ENCODE measurements around the gene UPP1. TPM values are rescaled to one million over a fixed set of nuclear protein-coding genes. Genes with fewer than 3 reads are reported as not detected.
"Not testable (repeated sequence)": the region's sequence is repeated elsewhere in the genome, so short reads cannot be mapped to it uniquely, and the experiment has no call there.

Gene UPP1
- total and polyA plus RNA-seq, 5 donors from 2014 or later = 66.6 to 123 (median 106) TPM

- H3K27me3 Mint-ChIP-seq, DNase-seq: not testable (repeated sequence)
These were observed 58.6 kb downstream of the UPP1 start for GRCh38 chr7:48147690-48148089.

GRCh38 chr7:48148311-48148710 is 59.2 kb downstream of the UPP1 start:
- Mint-ChIP-seq H3K9me3 (peaks cover 0 to 4% (median 0%) of the 10 kb centered on the region in 7 donors), H3K4me3 (no peak overlapping the region), H3K4me1 (no peaks in the 10 kb centered on the region), H3K36me3 (no peaks in the 10 kb centered on the region), H3K27me3 (no peaks in the 10 kb centered on the region), H3K27ac (no peak overlapping the region)
- no peak for DNase-seq
- no peaks in the 10 kb centered on the region for H3K9me3 ChIP-seq (ENCODE audit: control insufficient read depth in 2 of 2, low read length in 2 of 2)
- no peak for ATAC-seq (ENCODE audit: low read depth in 2 of 2)
- no peak overlapping the region for H3K27ac ChIP-seq (ENCODE audit: insufficient read depth, low read length, poor library complexity, severe bottlenecking)
- peaks cover 2% of the 10 kb centered on the region for H3K27me3 ChIP-seq (ENCODE audit: control insufficient read depth, insufficient read depth, low read length)
- no peak overlapping the region for H3K4me3 ChIP-seq (ENCODE audit: low read depth, low read length)
- no peaks in the 10 kb centered on the region for H3K36me3 ChIP-seq (ENCODE audit: control insufficient read depth, insufficient read depth, low read length)
- no peaks in the 10 kb centered on the region for H3K4me1 ChIP-seq (ENCODE audit: control insufficient read depth, insufficient read depth, low read length, poor library complexity, severe bottlenecking)

More at GRCh38 chr7:48147690-48148089, 58.6 kb downstream of the UPP1 start:
- H3K9me3 ChIP-seq (ENCODE audit: control insufficient read depth in 2 of 2, low read length in 2 of 2); H3K27ac ChIP-seq (ENCODE audit: insufficient read depth, low read length, poor library complexity, severe bottlenecking); H3K4me3 ChIP-seq (ENCODE audit: low read depth, low read length); H3K27me3 ChIP-seq (ENCODE audit: control insufficient read depth, insufficient read depth, low read length); ATAC-seq (ENCODE audit: low read depth in 2 of 2); H3K27ac Mint-ChIP-seq; H3K9me3 Mint-ChIP-seq; H3K4me1 ChIP-seq (ENCODE audit: control insufficient read depth, insufficient read depth, low read length, poor library complexity, severe bottlenecking); H3K4me1 Mint-ChIP-seq; H3K36me3 ChIP-seq (ENCODE audit: control insufficient read depth, insufficient read depth, low read length); H3K36me3 Mint-ChIP-seq; H3K4me3 Mint-ChIP-seq: not testable (repeated sequence)

- H3K9me3 Mint-ChIP-seq = peaks cover 0 to 3% (median 0%) of the 10 kb centered on the region in 7 donors
- H3K27me3 ChIP-seq (ENCODE audit: control insufficient read depth, insufficient read depth, low read length) = peaks cover 5% of the 10 kb centered on the region
- H3K27ac ChIP-seq (ENCODE audit: insufficient read depth, low read length, poor library complexity, severe bottlenecking) = no peak overlapping the region
- H3K4me3 ChIP-seq (ENCODE audit: low read depth, low read length) = no peak overlapping the region
- H3K4me1 Mint-ChIP-seq = no peaks in the 10 kb centered on the region
- no peaks in the 10 kb centered on the region for H3K36me3 Mint-ChIP-seq
- ATAC-seq (ENCODE audit: low read depth in 2 of 2) (no peak), DNase-seq (no peak)
- no peaks in the 10 kb centered on the region for H3K36me3 ChIP-seq (ENCODE audit: control insufficient read depth, insufficient read depth, low read length)
- no peaks in the 10 kb centered on the region for H3K4me1 ChIP-seq (ENCODE audit: control insufficient read depth, insufficient read depth, low read length, poor library complexity, severe bottlenecking)
- no peak overlapping the region for H3K27ac Mint-ChIP-seq
- no peak overlapping the region for H3K4me3 Mint-ChIP-seq
- H3K9me3 ChIP-seq (ENCODE audit: control insufficient read depth in 2 of 2, low read length in 2 of 2) = peaks cover 0 to 2% of the 10 kb centered on the region in 2 experiments
- H3K27me3 Mint-ChIP-seq = peaks cover 4% of the 10 kb centered on the region
These were observed 60.0 kb downstream of the UPP1 start for GRCh38 chr7:48149058-48149457.

- H3K27ac ChIP-seq (ENCODE audit: insufficient read depth, low read length, poor library complexity, severe bottlenecking) = no peak overlapping the region
- H3K27me3 ChIP-seq (ENCODE audit: control insufficient read depth, insufficient read depth, low read length) = peaks cover 5% of the 10 kb centered on the region
- DNase-seq (no peak), ATAC-seq (ENCODE audit: low read depth in 2 of 2) (no peak)
- Mint-ChIP-seq H3K36me3 (no peaks in the 10 kb centered on the region), H3K9me3 (peaks cover 0 to 6% (median 0%) of the 10 kb centered on the region in 7 donors), H3K4me3 (no peak overlapping the region), H3K27me3 (peaks cover 4% of the 10 kb centered on the region), H3K27ac (peak overlapping the region in 1 of 3 donors; percentile 69), H3K4me1 (no peaks in the 10 kb centered on the region)
- H3K4me1 ChIP-seq (ENCODE audit: control insufficient read depth, insufficient read depth, low read length, poor library complexity, severe bottlenecking) = no peaks in the 10 kb centered on the region
- H3K36me3 ChIP-seq (ENCODE audit: control insufficient read depth, insufficient read depth, low read length) = no peaks in the 10 kb centered on the region
- H3K9me3 ChIP-seq (ENCODE audit: control insufficient read depth in 2 of 2, low read length in 2 of 2) = peaks cover 0 to 2% of the 10 kb centered on the region in 2 experiments
- no peak overlapping the region for H3K4me3 ChIP-seq (ENCODE audit: low read depth, low read length)
These were observed 61.0 kb downstream of the UPP1 start for GRCh38 chr7:48150086-48150485.

GRCh38 chr7:48154792-48155413 is 65.8 kb downstream of the UPP1 start:
- ATAC-seq (ENCODE audit: low read depth in 2 of 2) (peak in 1 of 2 donors; percentile 64), DNase-seq (peak in 2 of 3 donors; percentile 15 to 46)
- Mint-ChIP-seq H3K4me3 (no peak overlapping the region), H3K4me1 (no peaks in the 10 kb centered on the region), H3K36me3 (no peaks in the 10 kb centered on the region), H3K27me3 (peaks cover 11% of the 10 kb centered on the region), H3K27ac (no peak overlapping the region), H3K9me3 (peaks cover 0 to 6% (median 0%) of the 10 kb centered on the region in 7 donors)
- no peak overlapping the region for H3K4me3 ChIP-seq (ENCODE audit: low read depth, low read length)
- H3K4me1 ChIP-seq (ENCODE audit: control insufficient read depth, insufficient read depth, low read length, poor library complexity, severe bottlenecking) = no peaks in the 10 kb centered on the region
- H3K9me3 ChIP-seq (ENCODE audit: control insufficient read depth in 2 of 2, low read length in 2 of 2) = peaks cover 0 to 2% of the 10 kb centered on the region in 2 experiments
- peaks cover 15% of the 10 kb centered on the region for H3K27me3 ChIP-seq (ENCODE audit: control insufficient read depth, insufficient read depth, low read length)
- H3K27ac ChIP-seq (ENCODE audit: insufficient read depth, low read length, poor library complexity, severe bottlenecking) = no peak overlapping the region
- H3K36me3 ChIP-seq (ENCODE audit: control insufficient read depth, insufficient read depth, low read length) = no peaks in the 10 kb centered on the region

Other genes with a start within 250 kb of the UPP1 start
- gene PKD1L1, start 140.8 kb upstream of the UPP1 start, total RNA-seq = 0.17 TPM
- under 1 TPM in 2 of 4 donors, not detected in 2; 0.02 to 0.06 TPM for gene PKD1L1, start 140.8 kb upstream of the UPP1 start, polyA plus RNA-seq
- gene HUS1, start 109.7 kb upstream of the UPP1 start, total RNA-seq = 68.1 TPM
- 10 to 100 TPM; 30.2 to 39.5 (median 32.8) TPM for gene HUS1, start 109.7 kb upstream of the UPP1 start, polyA plus RNA-seq
- gene SUN3, start 60.2 kb upstream of the UPP1 start, total RNA-seq = not detected
- gene SUN3, start 60.2 kb upstream of the UPP1 start, polyA plus RNA-seq = not detected
- gene C7orf57, start 53.7 kb upstream of the UPP1 start, total RNA-seq = not detected
- not detected for gene C7orf57, start 53.7 kb upstream of the UPP1 start, polyA plus RNA-seq
- 1.1 TPM for gene ABCA13, start 82.2 kb downstream of the UPP1 start, total RNA-seq
- not detected for gene ABCA13, start 82.2 kb downstream of the UPP1 start, polyA plus RNA-seq